Transverse colon (tissue), 3 donors: ENCODE data around the gene SIGLEC1.

Experiments used
- CTCF ChIP-seq, 5 experiments: fragments of 200-600 bp in 3 of 5; fragments of 450-650 bp in 2 of 5; sonication (generic) in 3 of 5; IDR thresholded peaks; 1 replicate in 2 of 5; 2 replicates in 3 of 5; pipeline ENCODE4 v1.5.1; 2016 to 2017; ENCODE audit warnings: antibody characterized with exemption in 5 of 5, inconsistent platforms in 3 of 5, mild to moderate bottlenecking in 2 of 5, moderate library complexity in 1 of 5
- POLR2A ChIP-seq: fragments of 450-650 bp; IDR thresholded peaks from one replicate; pipeline ENCODE4 v1.6.1; 2016; ENCODE audit warnings: antibody characterized with exemption, mild to moderate bottlenecking, moderate library complexity

GRCh38 chr20:3674447-3674846 is 38.0 kb downstream of the SIGLEC1 start:
- TF ChIP-seq CTCF (IDR thresholded peaks at IDR 0.05) (no peak), POLR2A (no peak)
